HepG2 (cell line): Measurements from ENCODE around the gene MYH7. TPM values are rescaled to one million over a fixed set of nuclear protein-coding genes. Genes with fewer than 3 reads are reported as not detected.

Experiments
- CENPBD1 ChIP-seq: sonication (generic); formaldehyde crosslinking; IDR thresholded peaks from 2 replicates; pipeline ENCODE4 v1.8.0; 2022; ENCODE audit warnings: missing genetic modification reagents, low read depth, mild to moderate bottlenecking, borderline replicate concordance
- KLF9 ChIP-seq: IDR thresholded peaks from 2 replicates; pipeline ENCODE4 v1.6.1; 2016; ENCODE audit warnings: low read depth
- MTF1 ChIP-seq: sonication (generic); formaldehyde crosslinking; IDR thresholded peaks from 2 replicates; pipeline ENCODE4 v1.5.0; 2020; ENCODE audit warnings: missing genetic modification reagents
- NFE2L1 ChIP-seq: sonication (generic); formaldehyde crosslinking; IDR thresholded peaks from 2 replicates; pipeline ENCODE4 v1.4.0; 2020; ENCODE audit warnings: missing genetic modification reagents, mild to moderate bottlenecking, borderline replicate concordance
- NRL ChIP-seq: sonication (generic); formaldehyde crosslinking; IDR thresholded peaks from 2 replicates; pipeline ENCODE4 v1.5.0; 2020; ENCODE audit warnings: missing genetic modification reagents, mild to moderate bottlenecking, moderate library complexity, borderline replicate concordance
- PCBP2 ChIP-seq: fragments of 200-400 bp; formaldehyde crosslinking; optimal IDR thresholded peaks from 2 replicates; pipeline ENCODE3; 2018; ENCODE audit warnings: low read length, low read depth; ENCODE audit not compliant: poor library complexity, severe bottlenecking
- PHF8 ChIP-seq: sonication (generic); formaldehyde crosslinking; IDR thresholded peaks from 2 replicates; pipeline ENCODE4 v1.5.0; 2020; ENCODE audit warnings: missing genetic modification reagents
- PITX1 ChIP-seq: sonication (generic); formaldehyde crosslinking; IDR thresholded peaks from 2 replicates; pipeline ENCODE4 v1.5.1; 2020; ENCODE audit warnings: mild to moderate bottlenecking, missing genetic modification reagents
- PLSCR1 ChIP-seq: sonication (generic); formaldehyde crosslinking; IDR thresholded peaks from 2 replicates; pipeline ENCODE4 v1.5.0; 2020; ENCODE audit warnings: missing genetic modification reagents, mild to moderate bottlenecking, borderline replicate concordance
- PRMT3 ChIP-seq: sonication (generic); formaldehyde crosslinking; IDR thresholded peaks from 2 replicates; pipeline ENCODE4 v1.8.1; 2022; ENCODE audit warnings: low read depth, mild to moderate bottlenecking, moderate library complexity, missing genetic modification reagents, borderline replicate concordance
- REPIN1 ChIP-seq: sonication (generic); formaldehyde crosslinking; IDR thresholded peaks from 2 replicates; pipeline ENCODE4 v1.8.0; 2022; ENCODE audit warnings: missing genetic modification reagents, low read depth, mild to moderate bottlenecking, borderline replicate concordance
- SATB2 ChIP-seq: sonication (generic); formaldehyde crosslinking; IDR thresholded peaks from 2 replicates; pipeline ENCODE4 v1.5.0; 2020; ENCODE audit warnings: missing genetic modification reagents
- TARDBP ChIP-seq: sonication (generic); formaldehyde crosslinking; IDR thresholded peaks from 2 replicates; pipeline ENCODE4 v1.8.0; 2022; ENCODE audit warnings: mild to moderate bottlenecking, missing genetic modification reagents
- ZBTB43 ChIP-seq: sonication (generic); formaldehyde crosslinking; conservative IDR thresholded peaks from 2 replicates; pipeline ENCODE4 v1.4.0; 2020; ENCODE audit warnings: missing genetic modification reagents
- ZFP62 ChIP-seq: sonication (generic); formaldehyde crosslinking; IDR thresholded peaks from 2 replicates; pipeline ENCODE4 v1.4.0; 2020; ENCODE audit warnings: missing genetic modification reagents
- ZNF225 ChIP-seq: sonication (generic); formaldehyde crosslinking; IDR thresholded peaks from 2 replicates; pipeline ENCODE4 v1.4.0; 2020; ENCODE audit warnings: mild to moderate bottlenecking, missing genetic modification reagents
- ZNF3 ChIP-seq: IDR thresholded peaks from 2 replicates; pipeline ENCODE4 v1.7.0; 2017; ENCODE audit warnings: inconsistent platforms
- ZNF318 ChIP-seq: sonication (generic); formaldehyde crosslinking; IDR thresholded peaks from 2 replicates; pipeline ENCODE4 v1.4.0; 2020; ENCODE audit warnings: mild to moderate bottlenecking, missing genetic modification reagents
- ZNF644 ChIP-seq: IDR thresholded peaks from 2 replicates; pipeline ENCODE4 v1.6.1; 2016; ENCODE audit warnings: low read depth
- ZNF83 ChIP-seq: sonication (generic); formaldehyde crosslinking; IDR thresholded peaks from 2 replicates; pipeline ENCODE4 v1.4.0; 2020; ENCODE audit warnings: missing genetic modification reagents, mild to moderate bottlenecking, borderline replicate concordance
- polyA plus RNA-seq, 8 experiments: library from polyadenylated mRNA; depleted of rRNA in 3 of 8; stranded (reverse) in 7 of 8; unstranded in 1 of 8; fragments of >200 nt; fragmentation: Illumina TruSeq in 4 of 8; extraction: Trizol in 4 of 8; gene quantifications; 2 replicates each; pipeline versions ENCODE4 v1.2.1 to v1.2.3, GENCODE V29; 2011 to 2016; ENCODE audit warnings: low read depth in 4 of 8, missing spikeins in 1 of 8, mixed read lengths in 1 of 8; ENCODE audit not compliant: insufficient read depth in 1 of 8
- total RNA-seq, 5 experiments: library from RNA; depleted of rRNA; stranded (reverse); fragments of >200 nt; fragmentation: Illumina TruSeq; extraction: Trizol; gene quantifications; 2 replicates each; pipeline ENCODE4 v1.2.3, GENCODE V29; 2016; ENCODE audit warnings: low read depth in 1 of 5

Gene MYH7
- total and polyA plus RNA-seq, 2 of the 13 experiments (the other 11 are each of a cell fraction or from before 2014, with no cell fraction given): 0.04 TPM; not detected in 1

- TF ChIP-seq ZBTB43 (CRISPR knock-in tag): no peak
- TF ChIP-seq ZNF318 (CRISPR knock-in tag): 0 out of 2 replicates have a peak, but pooled peaks have one; percentile 15
- no peak for TF ChIP-seq TARDBP (CRISPR knock-in tag)
- no peak for TF ChIP-seq PRMT3 (CRISPR knock-in tag)
- TF ChIP-seq ZNF225 (CRISPR knock-in tag): 0 out of 2 replicates have a peak, but pooled peaks have one; percentile 7
- TF ChIP-seq ZNF83: no peak
- TF ChIP-seq KLF9: no peak
- no peak for TF ChIP-seq ZNF3 (CRISPR knock-in tag)
- TF ChIP-seq NFE2L1 (CRISPR knock-in tag): peak; percentile 7; the same call in 1 of the 2 replicates
- TF ChIP-seq PHF8 (CRISPR knock-in tag): no peak
- TF ChIP-seq REPIN1 (CRISPR knock-in tag): no peak
- no peak for TF ChIP-seq PCBP2
- TF ChIP-seq ZNF644 (CRISPR knock-in tag): no peak
- 0 out of 2 replicates have a peak, but pooled peaks have one; percentile 22 for TF ChIP-seq NRL (CRISPR knock-in tag)
- no peak for TF ChIP-seq PITX1 (CRISPR knock-in tag)
- no peak for TF ChIP-seq CENPBD1 (CRISPR knock-in tag)
- no peak for TF ChIP-seq PLSCR1
- TF ChIP-seq SATB2 (CRISPR knock-in tag): no peak
- no peak for TF ChIP-seq MTF1 (CRISPR knock-in tag)
- no peak for TF ChIP-seq ZFP62 (CRISPR knock-in tag)
Observed at GRCh38 chr14:23380197-23380914, 55.1 kb downstream of the MYH7 start (continued).
